ENCODE data around the gene SURF1. TPM values are rescaled to one million over a fixed set of nuclear protein-coding genes. Genes with fewer than 3 reads are reported as not detected.

Gene SURF1
- total and polyA plus RNA-seq, 2 donors (not counting 1 experiment from before 2014, with no cell fraction given): 44.1 to 54.5 TPM

- H3K9me3 Mint-ChIP-seq (ENCODE audit: insufficient read depth): no peaks in the 10 kb centered on the region
- Histone ChIP-seq H3K4me1 (ENCODE audit: control insufficient read depth in 2 of 2, insufficient read depth in 2 of 2, low read length in 2 of 2) (no peaks in the 10 kb centered on the region), H2AFZ (ENCODE audit: insufficient read depth, low read depth, low read length, poor library complexity, severe bottlenecking) (no peak overlapping the region), H3K4me2 (replicated peaks; ENCODE audit: low read depth, low read length, poor library complexity, severe bottlenecking) (no peak overlapping the region), H3K9me3 (ENCODE audit: control extremely low read depth in 1 of 3, control insufficient read depth in 2 of 3, insufficient read depth in 1 of 3, low read length in 2 of 3) (no peaks in the 10 kb centered on the region), H3K4me3 (ENCODE audit: control extremely low read depth in 1 of 5, extremely low read depth in 1 of 5, insufficient read depth in 1 of 5, low read depth in 2 of 5, low read length in 4 of 5) (no peak overlapping the region), H3K79me2 (ENCODE audit: control insufficient read depth, insufficient read depth, low read length) (no peaks in the 10 kb centered on the region), H4K20me1 (ENCODE audit: control insufficient read depth, insufficient read depth, low read length, poor library complexity, severe bottlenecking) (no peaks in the 10 kb centered on the region), H3K36me3 (replicated peaks in 1 of 2; ENCODE audit: control extremely low read depth in 1 of 2, control insufficient read depth in 1 of 2, extremely low read depth in 1 of 2, insufficient read depth in 2 of 2, low read length in 1 of 2) (no peaks in the 10 kb centered on the region), H3K27me3 (replicated peaks in 1 of 4; ENCODE audit: control extremely low read depth in 1 of 4, control insufficient read depth in 3 of 4, insufficient read depth in 4 of 4, low read length in 3 of 4) (no peaks in the 10 kb centered on the region), H3K27ac (ENCODE audit: low read length in 2 of 2) (no peak overlapping the region), H3K9ac (ENCODE audit: low read length) (no peak overlapping the region)
- peaks cover 3% of the 10 kb centered on the region for H3K27me3 Mint-ChIP-seq
- intact Hi-C loops (cut with micrococcal nuclease): no loop called here
- TF ChIP-seq CTCF (IDR thresholded peaks at IDR 0.05) (no peak), EZH2 (IDR thresholded peaks at IDR 0.05; ENCODE audit: borderline replicate concordance, insufficient read depth, low read depth, low read length, poor library complexity, severe bottlenecking) (no peak)
- DNase-seq (no peak), ATAC-seq (ENCODE audit: low read depth) (no peak)
- CTCF ChIA-PET: no interaction called here
- H3K27ac Mint-ChIP-seq: no peak overlapping the region
- H3K4me3 Mint-ChIP-seq: no peak overlapping the region
- POLR2A ChIA-PET: no interaction called here
- 100% methylated on average over 1 of the region's 2 CpGs for WGBS (ENCODE audit: insufficient coverage)
- no peaks in the 10 kb centered on the region for H3K4me1 Mint-ChIP-seq
Measured at GRCh38 chr9:133315997-133316396, 40.3 kb downstream of the SURF1 start.

- H3K27me3 Mint-ChIP-seq: peaks cover 22% of the 10 kb centered on the region
- ChIA-PET POLR2A (no interaction called here), CTCF (no interaction called here)
Measured at GRCh38 chr9:133309608-133310007, 46.7 kb downstream of the SURF1 start.

More at GRCh38 chr9:133309608-133310007, 46.7 kb downstream of the SURF1 start:
- Histone ChIP-seq H3K9me3 (ENCODE audit: control extremely low read depth in 1 of 3, control insufficient read depth in 2 of 3, insufficient read depth in 1 of 3, low read length in 2 of 3) (no peaks in the 10 kb centered on the region), H3K79me2 (ENCODE audit: control insufficient read depth, insufficient read depth, low read length) (no peaks in the 10 kb centered on the region), H4K20me1 (ENCODE audit: control insufficient read depth, insufficient read depth, low read length, poor library complexity, severe bottlenecking) (no peaks in the 10 kb centered on the region), H3K4me2 (replicated peaks; ENCODE audit: low read depth, low read length, poor library complexity, severe bottlenecking) (no peak overlapping the region), H2AFZ (ENCODE audit: insufficient read depth, low read depth, low read length, poor library complexity, severe bottlenecking) (no peak overlapping the region), H3K4me1 (ENCODE audit: control insufficient read depth in 2 of 2, insufficient read depth in 2 of 2, low read length in 2 of 2) (no peaks in the 10 kb centered on the region), H3K27me3 (replicated peaks in 1 of 4; ENCODE audit: control extremely low read depth in 1 of 4, control insufficient read depth in 3 of 4, insufficient read depth in 4 of 4, low read length in 3 of 4) (no peaks in the 10 kb centered on the region), H3K4me3 (ENCODE audit: control extremely low read depth in 1 of 5, extremely low read depth in 1 of 5, insufficient read depth in 1 of 5, low read depth in 2 of 5, low read length in 4 of 5) (no peak overlapping the region), H3K36me3 (replicated peaks in 1 of 2; ENCODE audit: control extremely low read depth in 1 of 2, control insufficient read depth in 1 of 2, extremely low read depth in 1 of 2, insufficient read depth in 2 of 2, low read length in 1 of 2) (no peaks in the 10 kb centered on the region), H3K27ac (ENCODE audit: low read length in 2 of 2) (no peak overlapping the region), H3K9ac (ENCODE audit: low read length) (no peak overlapping the region)
- WGBS (ENCODE audit: insufficient coverage): 100% methylated on average over 3 of the region's 6 CpGs
- no peak overlapping the region for H3K4me3 Mint-ChIP-seq
- intact Hi-C loops (cut with micrococcal nuclease): no loop called here
- TF ChIP-seq EZH2 (IDR thresholded peaks at IDR 0.05; ENCODE audit: borderline replicate concordance, insufficient read depth, low read depth, low read length, poor library complexity, severe bottlenecking) (no peak), CTCF (IDR thresholded peaks at IDR 0.05) (no peak)
- no peaks in the 10 kb centered on the region for H3K9me3 Mint-ChIP-seq (ENCODE audit: insufficient read depth)
- H3K27ac Mint-ChIP-seq: no peak overlapping the region
- H3K4me1 Mint-ChIP-seq: no peaks in the 10 kb centered on the region
- ATAC-seq (ENCODE audit: low read depth) (no peak), DNase-seq (no peak)

All from B cell (primary cell).